Sigmoid colon (tissue), 7 donors: ENCODE data around the gene ATXN7. TPM values are rescaled to one million over a fixed set of nuclear protein-coding genes. Genes with fewer than 3 reads are reported as not detected.
A peak's percentile ranks its signal among the peaks of the same experiment; 100 is the strongest.

Experiments used
- DNase-seq: peaks from one replicate; pipeline ENCODE4 v3.0.0-alpha.2; 2019
- H3K27ac ChIP-seq, 4 donors: fragments of 200-600 bp; sonication (generic); one replicate each; pipeline ENCODE4 v1.5.1; 2016 to 2019; ENCODE audit warnings: mild to moderate bottlenecking in 1 of 4
- H3K27me3 ChIP-seq, 3 donors: fragments of 200-600 bp; sonication (generic); one replicate each; pipeline ENCODE4 v1.5.1; 2019; ENCODE audit warnings: mild to moderate bottlenecking in 1 of 3
- H3K36me3 ChIP-seq, 4 donors: fragments of 200-600 bp; sonication (generic); one replicate each; pipeline ENCODE4 v1.5.1; 2016 to 2019
- H3K4me1 ChIP-seq, 4 donors: fragments of 200-600 bp; sonication (generic); one replicate each; pipeline ENCODE4 v1.5.1; 2017 to 2019
- H3K4me3 ChIP-seq, 4 donors: fragments of 200-600 bp; sonication (generic); one replicate each; pipeline ENCODE4 v1.5.1; 2017 to 2019; ENCODE audit warnings: mild to moderate bottlenecking in 2 of 4, moderate library complexity in 1 of 4
- H3K9me3 ChIP-seq, 4 donors: fragments of 200-600 bp in 3 of 4; sonication (generic) in 3 of 4; one replicate each; pipeline versions ENCODE4 v1.5.1 to v1.6.1; 2013 to 2019
- CTCF ChIP-seq, 4 experiments: fragments of 450-650 bp in 3 of 4; fragments of 200-600 bp in 1 of 4; IDR thresholded peaks; one replicate each; pipeline ENCODE4 v1.5.1; 2016 to 2019; ENCODE audit warnings: antibody characterized with exemption in 4 of 4, mild to moderate bottlenecking in 3 of 4, moderate library complexity in 2 of 4
- EP300 ChIP-seq, 4 donors: sonication (generic); formaldehyde crosslinking; IDR thresholded peaks; one replicate each; pipeline ENCODE4 v1.6.1; 2017; ENCODE audit warnings: antibody characterized with exemption in 4 of 4
- POLR2A ChIP-seq, 2 donors: fragments of 450-650 bp; IDR thresholded peaks; one replicate each; pipeline ENCODE4 v1.6.1; 2016; ENCODE audit warnings: antibody characterized with exemption in 2 of 2, mild to moderate bottlenecking in 2 of 2, moderate library complexity in 2 of 2
- POLR2AphosphoS5 ChIP-seq, 4 donors: sonication (generic); formaldehyde crosslinking; IDR thresholded peaks; one replicate each; pipeline ENCODE4 v1.6.1; 2017; ENCODE audit warnings: antibody characterized with exemption in 4 of 4
- WGBS, 2 donors: extraction: QIAGEN DNeasy Blood & Tissue Kit; methylation state at CpG; one replicate each; pipeline ENCODE4 v1.1.7; 2013; 5-methylcytosine and 5-hydroxymethylcytosine counted together
- intact Hi-C: fragments of 100-400 bp; cut with DNase I; formaldehyde crosslinking; loops from one replicate; pipeline ENCODE4 v1.15.1; 2023
- polyA plus RNA-seq, 3 donors: library from polyadenylated mRNA; stranded (reverse); fragments of 200-250 nt; gene quantifications; one replicate each; pipeline ENCODE4 v1.2.3, GENCODE V29; 2013
- total RNA-seq, 4 donors: library from RNA; depleted of rRNA; stranded (reverse); fragments of >200 nt; gene quantifications; one replicate each; pipeline ENCODE4 v1.1.0, GENCODE V29; 2016
- donor health status: healthy with polysubstance abuse.
- donor health status: Bipolar disorder and iron deficiency.
- donor health status: healthy.

ATXN7 gene
- total and polyA plus RNA-seq, 7 donors: 2.1 to 32.7 (median 17.8) TPM

GRCh38 chr3:63951492-63952247 is 88.0 kb downstream of the ATXN7 start:
- DNase-seq: no peak
- Histone ChIP-seq H3K36me3 (peaks cover 0 to 7% (median 0%) of the 10 kb centered on the region in 4 donors), H3K9me3 (no peaks in the 10 kb centered on the region), H3K4me1 (peaks cover 0 to 54% (median 43%) of the 10 kb centered on the region in 4 donors), H3K4me3 (no peak overlapping the region), H3K27ac (peak overlapping the region in 1 of 4 donors; percentile 24), H3K27me3 (no peaks in the 10 kb centered on the region)
- TF ChIP-seq CTCF (IDR thresholded peaks at IDR 0.05): no peak
- 33 to 40% methylated on average over 1 of the region's 1 CpG for WGBS, 2 donors
- intact Hi-C loops: no loop called here

GRCh38 chr3:63952248-63952594 is 88.6 kb downstream of the ATXN7 start:
- H3K9me3 ChIP-seq: no peaks in the 10 kb centered on the region
- H3K36me3 ChIP-seq: peaks cover 0 to 7% (median 0%) of the 10 kb centered on the region in 4 donors
- H3K4me3 ChIP-seq: no peak overlapping the region
- 80 to 86% methylated on average over 2 of the region's 2 CpGs for WGBS, 2 donors
- DNase-seq: no peak
- peaks cover 0 to 59% (median 43%) of the 10 kb centered on the region in 4 donors for H3K4me1 ChIP-seq
- no peak overlapping the region for H3K27ac ChIP-seq
- TF ChIP-seq CTCF (IDR thresholded peaks at IDR 0.05) (no peak), EP300 (IDR thresholded peaks at IDR 0.05) (no peak), POLR2AphosphoS5 (IDR thresholded peaks at IDR 0.05) (no peak), POLR2A (IDR thresholded peaks at IDR 0.05) (no peak)
- no peaks in the 10 kb centered on the region for H3K27me3 ChIP-seq
- intact Hi-C loops: no loop called here

GRCh38 chr3:63954182-63954581 is 90.5 kb downstream of the ATXN7 start:
- TF ChIP-seq CTCF (IDR thresholded peaks at IDR 0.05): no peak
- TF ChIP-seq POLR2A (IDR thresholded peaks at IDR 0.05): no peak
- no peak for TF ChIP-seq EP300 (IDR thresholded peaks at IDR 0.05)
- no peak for TF ChIP-seq POLR2AphosphoS5 (IDR thresholded peaks at IDR 0.05)
- Histone ChIP-seq H3K4me1 (peaks cover 0 to 57% (median 32%) of the 10 kb centered on the region in 4 donors), H3K36me3 (peaks cover 0 to 7% (median 0%) of the 10 kb centered on the region in 4 donors), H3K27me3 (no peaks in the 10 kb centered on the region), H3K9me3 (no peaks in the 10 kb centered on the region), H3K27ac (peak overlapping the region in 1 of 4 donors; percentile 6), H3K4me3 (no peak overlapping the region)
- WGBS, 2 donors: 93 to 95% methylated on average over 5 of the region's 5 CpGs
- no peak for DNase-seq
- intact Hi-C loops: no loop called here

GRCh38 chr3:63955036-63955650 is 91.5 kb downstream of the ATXN7 start:
- H3K27ac ChIP-seq: no peak overlapping the region
- DNase-seq: no peak
- H3K27me3 ChIP-seq: no peaks in the 10 kb centered on the region
- no peaks in the 10 kb centered on the region for H3K9me3 ChIP-seq
- intact Hi-C loops: no loop called here
- peaks cover 0 to 57% (median 35%) of the 10 kb centered on the region in 4 donors for H3K4me1 ChIP-seq
- TF ChIP-seq POLR2A (IDR thresholded peaks at IDR 0.05): no peak
- no peak for TF ChIP-seq POLR2AphosphoS5 (IDR thresholded peaks at IDR 0.05)
- TF ChIP-seq EP300 (IDR thresholded peaks at IDR 0.05): no peak
- no peak for TF ChIP-seq CTCF (IDR thresholded peaks at IDR 0.05)
- 90 to 94% methylated on average over 3 of the region's 3 CpGs for WGBS, 2 donors
- no peak overlapping the region for H3K4me3 ChIP-seq
- peaks cover 0 to 7% (median 0%) of the 10 kb centered on the region in 4 donors for H3K36me3 ChIP-seq
